ENCODE data around the gene OR8B2.
A peak's percentile ranks its signal among the peaks of the same experiment; 100 is the strongest.
"Not testable (repeated sequence)": the region's sequence is repeated elsewhere in the genome, so short reads cannot be mapped to it uniquely, and the experiment has no call there.

OR8B2 gene

GRCh38 chr11:124405581-124405980, 21.3 kb upstream of the OR8B2 start:
- Mint-ChIP-seq H3K4me1 (peaks cover 6% of the 10 kb centered on the region), H3K36me3 (ENCODE audit: low read depth) (peaks cover 3% of the 10 kb centered on the region), H3K9me3 (peaks cover 4% of the 10 kb centered on the region), H3K4me3 (no peak overlapping the region), H3K27me3 (ENCODE audit: low read depth) (peaks cover 9% of the 10 kb centered on the region), H3K27ac (peak overlapping the region in 2 of 3 experiments; percentile 36 to 75)
- TF ChIP-seq CTCF (IDR thresholded peaks at IDR 0.05; ENCODE audit: unreplicated experiment in 3 of 3) = no peak

GRCh38 chr11:124403186-124403585, 18.9 kb upstream of the OR8B2 start:
- H3K9me3 Mint-ChIP-seq; H3K27ac Mint-ChIP-seq; H3K4me3 Mint-ChIP-seq; H3K36me3 Mint-ChIP-seq (ENCODE audit: low read depth); H3K4me1 Mint-ChIP-seq; H3K27me3 Mint-ChIP-seq (ENCODE audit: low read depth): not testable (repeated sequence)

- Mint-ChIP-seq H3K27me3 (ENCODE audit: low read depth) (peaks cover 4% of the 10 kb centered on the region), H3K9me3 (peaks cover 4% of the 10 kb centered on the region), H3K27ac (peak overlapping the region in 1 of 3 experiments; percentile 62), H3K4me3 (no peak overlapping the region), H3K4me1 (peaks cover 6% of the 10 kb centered on the region), H3K36me3 (ENCODE audit: low read depth) (peaks cover 3% of the 10 kb centered on the region)
- peak; percentile 49 to 60 (median 54) for TF ChIP-seq CTCF (IDR thresholded peaks at IDR 0.05; ENCODE audit: unreplicated experiment in 3 of 3)
Measured at GRCh38 chr11:124402326-124402922, 18.1 kb upstream of the OR8B2 start.

GRCh38 chr11:124398924-124399323, 14.6 kb upstream of the OR8B2 start, which contains the start of gene OR8B3:
Gene OR8B3 (minus strand): TSS chr11:124399024. CDS start chr11:124397351, 1,673 bp downstream.
- no peak for TF ChIP-seq CTCF (IDR thresholded peaks at IDR 0.05; ENCODE audit: unreplicated experiment in 3 of 3)
- Mint-ChIP-seq H3K27ac (no peak within 1 kb of the TSS), H3K27me3 (ENCODE audit: low read depth) (no peaks in the 10 kb centered on the region), H3K36me3 (ENCODE audit: low read depth) (peaks cover 3% of the 10 kb centered on the region), H3K4me3 (no peak within 1 kb of the TSS), H3K9me3 (peaks cover 4% of the 10 kb centered on the region), H3K4me1 (no peaks in the 10 kb centered on the region)

GRCh38 chr11:124396847-124397246, 12.5 kb upstream of the OR8B2 start:
- not testable (repeated sequence) for H3K4me3 Mint-ChIP-seq; H3K36me3 Mint-ChIP-seq (ENCODE audit: low read depth); H3K4me1 Mint-ChIP-seq; H3K9me3 Mint-ChIP-seq; H3K27ac Mint-ChIP-seq; H3K27me3 Mint-ChIP-seq (ENCODE audit: low read depth)

- H3K4me3 Mint-ChIP-seq = no peak overlapping the region
- no peaks in the 10 kb centered on the region for H3K27me3 Mint-ChIP-seq (ENCODE audit: low read depth)
- no peaks in the 10 kb centered on the region for H3K4me1 Mint-ChIP-seq
- no peak overlapping the region for H3K27ac Mint-ChIP-seq
- TF ChIP-seq CTCF (IDR thresholded peaks at IDR 0.05; ENCODE audit: unreplicated experiment in 3 of 3) = no peak
- no peaks in the 10 kb centered on the region for H3K9me3 Mint-ChIP-seq
- no peaks in the 10 kb centered on the region for H3K36me3 Mint-ChIP-seq (ENCODE audit: low read depth)
Measured at GRCh38 chr11:124394408-124394807, 10.1 kb upstream of the OR8B2 start.

GRCh38 chr11:124382857-124383256, 1.4 kb downstream of the OR8B2 start:
- H3K4me3 Mint-ChIP-seq; H3K27ac Mint-ChIP-seq; H3K4me1 Mint-ChIP-seq; H3K27me3 Mint-ChIP-seq (ENCODE audit: low read depth); H3K9me3 Mint-ChIP-seq; H3K36me3 Mint-ChIP-seq (ENCODE audit: low read depth): not testable (repeated sequence)

Data from nephron (organoid).